ENCODE measurements around the gene CDH11.

The CDH11 gene

DNA sequence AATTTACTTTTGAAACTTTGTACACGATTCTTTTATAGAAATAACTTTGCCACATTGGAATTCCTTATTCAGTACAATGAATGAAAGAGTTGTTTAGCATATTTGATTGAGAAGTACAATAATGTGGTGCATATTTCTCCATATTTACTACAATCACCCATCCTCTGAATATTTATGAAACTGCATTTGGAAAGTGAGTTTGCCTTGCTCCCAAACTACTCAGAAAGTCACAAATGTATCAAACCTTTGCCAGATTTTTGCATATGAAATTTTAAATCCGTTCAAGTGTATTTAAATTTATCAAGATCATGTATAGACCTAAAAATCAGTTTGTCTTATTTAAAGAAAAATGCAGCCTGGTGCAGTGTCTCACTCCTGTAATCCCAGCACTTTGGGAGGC lies 148.7 kb downstream of the CDH11 start:
- no peak for DNase-seq

DNA sequence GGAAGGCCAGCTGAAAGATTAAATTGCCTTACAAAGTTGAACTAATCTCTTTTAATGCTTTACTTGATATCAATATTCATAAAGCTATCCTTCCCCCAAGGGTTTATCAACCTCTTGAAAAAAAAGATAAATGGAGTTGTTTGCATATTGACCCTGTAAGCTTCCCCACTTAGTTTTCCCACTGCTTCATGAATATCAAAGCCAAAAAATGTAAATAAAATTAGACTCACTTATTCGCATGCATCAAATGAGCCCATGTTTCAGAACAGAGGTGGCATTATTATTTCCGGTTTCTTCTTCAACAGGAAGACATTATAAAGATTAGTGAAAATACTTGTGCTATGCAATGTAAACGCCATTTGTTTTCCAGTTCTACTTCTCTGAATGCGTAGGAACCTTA lies 150.7 kb downstream of the CDH11 start:
- no peak for DNase-seq

DNA sequence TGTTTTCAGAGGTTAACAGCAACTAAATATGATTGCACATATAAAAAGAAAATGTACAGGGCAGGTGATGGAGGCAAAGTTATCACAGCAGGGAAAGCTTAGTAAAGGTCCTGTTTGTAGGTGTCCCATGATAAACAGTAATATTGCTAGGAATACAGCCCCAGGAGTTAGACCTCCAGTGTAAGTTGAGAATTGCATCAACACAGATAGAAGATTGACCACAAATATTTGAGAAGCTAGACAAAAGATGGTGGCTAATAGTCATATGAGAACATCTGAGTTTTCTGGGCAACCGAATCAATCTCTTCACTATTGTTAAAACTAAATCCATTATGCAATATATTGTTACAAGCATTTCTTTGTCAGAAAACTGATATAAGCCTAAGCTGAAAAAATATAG lies 152.6 kb downstream of the CDH11 start:
- DNase-seq: no peak

DNA sequence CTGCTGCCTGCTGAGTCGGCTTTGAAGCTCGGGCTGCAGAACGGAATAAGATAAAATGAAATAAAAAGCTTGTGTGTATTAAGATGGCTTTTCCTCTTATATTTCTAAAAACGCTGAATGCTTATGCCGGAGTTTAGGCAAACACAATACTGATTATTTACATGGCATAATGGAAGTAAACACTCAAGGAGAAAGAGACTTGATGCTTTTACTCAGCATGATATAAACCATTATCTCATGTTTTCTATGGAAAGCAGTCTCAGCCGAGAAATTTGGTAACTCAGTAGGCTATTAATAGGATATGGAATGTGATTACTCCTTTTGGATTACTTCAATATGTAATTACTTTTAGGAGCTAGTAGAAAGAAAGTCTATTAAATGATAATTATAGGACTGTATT lies 153.3 kb downstream of the CDH11 start:
- DNase-seq: no peak

DNA sequence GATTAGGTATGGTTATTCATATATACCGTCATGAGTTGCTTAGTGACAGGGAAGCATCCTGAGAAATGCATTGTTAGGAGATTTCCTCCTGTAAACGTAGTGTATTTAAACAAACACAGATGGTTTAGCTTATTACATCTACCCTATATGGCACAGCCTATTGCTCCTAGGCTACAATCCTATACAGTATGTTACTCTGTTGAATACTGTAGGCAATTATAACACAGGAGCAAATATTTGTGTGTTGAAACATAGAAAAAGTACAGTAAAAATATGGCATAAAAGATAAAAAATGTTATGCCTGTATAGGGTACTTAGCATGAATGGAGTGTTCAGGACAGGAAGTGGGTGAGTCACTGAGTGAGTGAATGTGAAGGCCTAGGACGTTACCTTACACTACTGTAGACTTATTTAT lies 157.7 kb downstream of the CDH11 start:
- DNase-seq: no peak

DNA sequence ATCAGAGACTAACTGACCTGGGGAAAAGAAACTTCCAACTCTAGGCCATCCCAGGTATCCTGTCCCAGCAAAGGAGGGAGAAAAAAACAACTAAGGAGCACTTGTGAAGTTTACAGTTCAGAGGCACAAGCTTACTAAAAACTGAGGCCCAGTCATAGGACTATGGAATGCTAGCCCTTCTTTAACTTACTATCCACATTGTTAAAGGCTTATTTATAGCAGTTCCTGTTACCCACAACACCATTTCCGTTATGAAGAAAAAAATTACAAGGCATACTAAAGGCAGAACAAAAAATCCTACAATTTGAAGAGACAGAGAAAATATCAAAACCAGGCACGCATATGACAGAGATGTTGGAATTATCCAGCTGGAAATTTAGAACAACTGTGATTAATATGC lies 159.1 kb downstream of the CDH11 start:
- no peak for DNase-seq

DNA sequence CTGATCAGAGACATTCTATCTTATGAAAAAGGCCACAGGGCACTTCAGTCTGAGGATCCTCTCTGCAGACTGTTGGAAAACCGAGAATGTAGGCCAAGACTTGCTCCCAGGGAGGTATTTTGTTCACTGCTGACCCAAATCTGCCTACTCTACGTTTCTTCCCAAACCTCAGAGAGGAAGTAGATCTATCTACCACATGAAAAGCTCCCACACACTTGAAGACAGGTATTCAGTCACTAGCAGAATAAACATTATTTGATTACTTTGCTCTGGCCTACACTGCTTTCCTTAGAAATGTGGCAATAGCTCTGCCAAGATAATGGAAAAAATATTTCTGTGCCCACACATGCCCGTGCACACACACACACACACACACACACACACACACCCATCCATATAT lies 164.6 kb downstream of the CDH11 start:
- no peak for DNase-seq

DNA sequence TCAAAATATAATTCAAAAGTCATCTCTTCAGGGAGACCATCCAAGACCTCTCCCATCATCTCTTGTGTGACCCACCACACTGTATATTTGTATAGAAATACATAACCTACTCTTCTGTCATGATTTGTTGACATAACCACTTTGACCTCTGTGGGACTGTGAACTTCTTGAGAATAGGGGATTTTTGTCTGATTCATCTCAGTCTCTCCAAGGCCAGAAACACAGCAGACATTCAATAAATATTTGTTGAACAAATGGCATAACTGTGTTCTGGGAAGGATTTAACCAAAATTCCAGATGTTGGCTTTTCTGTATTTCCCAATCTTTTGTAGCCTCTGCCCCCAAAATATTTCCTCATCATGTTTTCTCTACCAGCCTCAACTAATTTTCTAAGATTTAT lies 169.7 kb downstream of the CDH11 start:
- no peak for DNase-seq

DNA sequence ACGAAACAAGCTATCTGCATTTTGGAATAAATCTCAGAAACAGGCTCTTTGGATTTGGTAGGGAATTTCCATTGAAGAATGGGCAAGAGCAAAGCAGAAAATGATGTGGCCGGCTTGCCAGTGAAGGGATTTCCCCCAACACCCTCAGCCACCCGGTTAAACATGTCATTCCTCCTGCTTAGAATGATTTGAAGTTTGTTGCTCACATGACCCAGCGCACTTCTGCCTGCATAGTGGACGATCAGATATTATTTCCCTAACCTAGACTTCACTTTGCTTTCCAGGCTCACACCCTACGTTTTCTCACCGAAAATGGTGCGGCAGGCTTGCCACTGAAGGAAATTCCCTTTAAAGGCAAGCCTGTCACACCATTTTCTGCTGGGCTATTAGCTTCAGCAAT lies 170.7 kb downstream of the CDH11 start:
- no peak for DNase-seq

DNA sequence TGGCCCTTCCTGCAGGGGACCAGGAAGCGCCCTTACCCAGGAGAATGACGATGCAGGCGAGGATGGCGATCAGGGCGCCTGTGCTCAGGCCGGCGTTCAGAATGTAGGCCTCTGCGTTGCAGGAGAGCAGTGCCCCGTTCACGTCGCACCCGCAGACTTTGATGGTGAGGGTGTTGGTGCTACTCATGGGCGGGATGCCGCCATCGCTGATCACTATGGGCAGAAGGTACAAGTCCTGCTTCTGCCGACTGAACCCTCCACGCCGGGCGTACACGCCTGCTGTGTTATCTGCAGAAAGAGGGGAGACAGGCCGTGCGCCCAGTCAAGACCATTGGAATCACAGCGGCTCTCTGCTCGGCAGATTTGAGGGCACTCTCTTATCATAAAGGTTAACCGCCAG lies 171.1 kb downstream of the CDH11 start:
- no peak for DNase-seq

DNA sequence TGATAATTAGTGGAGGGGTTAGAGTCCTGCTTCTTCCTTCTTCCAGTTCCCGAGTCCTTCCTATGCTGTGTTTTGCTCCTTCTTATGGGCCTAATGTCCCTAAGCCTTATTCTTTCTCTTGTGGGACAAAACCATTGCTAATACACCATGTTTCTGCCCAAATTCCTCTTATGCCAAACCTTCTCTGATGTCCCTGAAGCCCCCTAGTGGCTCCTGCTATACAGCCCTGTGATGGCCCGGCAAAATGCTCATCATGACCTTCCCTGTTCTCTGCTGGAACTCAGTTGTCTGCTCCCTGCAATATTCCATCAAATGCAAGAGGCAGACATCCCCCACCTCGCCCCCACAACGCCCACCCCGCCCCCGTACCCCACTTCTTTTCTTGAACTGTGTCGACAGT lies 171.6 kb downstream of the CDH11 start:
- no peak for DNase-seq

DNA sequence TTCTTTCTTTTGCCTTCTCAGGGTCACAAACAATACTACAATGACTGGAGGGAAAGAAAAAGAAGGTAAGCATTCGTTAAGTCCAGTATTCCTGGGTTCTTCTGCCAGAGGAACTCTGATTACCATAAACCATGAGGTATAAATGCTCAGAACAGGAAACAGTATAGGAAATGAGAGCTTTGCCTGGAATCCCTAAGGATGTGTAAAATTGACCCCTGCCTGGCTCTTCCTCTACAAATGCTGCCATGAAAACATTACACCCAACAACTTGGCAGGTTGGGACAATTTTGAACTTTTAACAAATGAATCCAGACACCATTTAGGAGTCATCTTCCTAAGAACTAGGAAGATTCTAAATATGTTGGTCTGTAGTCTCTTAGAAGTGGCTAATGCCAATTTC lies 173.8 kb downstream of the CDH11 start:
- DNase-seq: no peak

DNA sequence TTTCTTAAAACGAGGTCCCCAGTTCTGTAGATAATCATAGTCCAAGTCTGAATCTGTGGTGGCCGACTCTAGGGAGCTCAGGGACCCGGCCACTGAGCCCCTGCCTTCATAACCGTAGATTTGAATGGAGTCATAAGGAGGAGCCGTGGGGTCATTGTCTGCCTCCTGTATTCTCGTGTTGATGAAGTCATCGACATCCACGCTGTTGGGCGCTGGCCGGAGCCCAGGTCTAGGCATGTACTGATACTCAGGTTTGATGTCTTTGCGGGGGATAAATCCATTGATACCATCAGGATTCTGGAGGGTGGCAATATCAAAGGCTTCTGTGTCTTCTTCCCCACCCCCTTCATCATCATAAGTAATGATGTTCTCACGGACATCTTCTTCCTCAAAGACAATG lies 174.2 kb downstream of the CDH11 start:
- no peak for DNase-seq

DNA sequence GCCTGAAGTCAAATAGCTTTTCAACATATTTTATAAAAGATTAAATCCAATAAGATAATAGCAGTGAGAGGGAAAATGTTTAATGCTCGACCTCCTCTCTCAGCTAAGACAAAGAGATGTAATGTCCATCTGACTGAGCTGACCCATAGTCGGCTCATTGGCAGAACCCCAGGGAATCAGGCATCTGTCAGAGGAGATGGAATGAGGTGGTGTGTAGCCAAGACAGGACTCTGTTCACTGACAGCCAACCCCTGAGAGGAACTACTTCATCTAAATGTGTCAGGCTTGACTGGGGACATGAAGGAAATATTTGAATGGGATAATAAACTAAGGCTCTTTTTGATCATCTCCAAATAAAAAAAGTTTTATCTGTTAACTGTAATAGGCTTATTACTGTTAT lies 188.0 kb downstream of the CDH11 start:
- no peak for DNase-seq

DNA sequence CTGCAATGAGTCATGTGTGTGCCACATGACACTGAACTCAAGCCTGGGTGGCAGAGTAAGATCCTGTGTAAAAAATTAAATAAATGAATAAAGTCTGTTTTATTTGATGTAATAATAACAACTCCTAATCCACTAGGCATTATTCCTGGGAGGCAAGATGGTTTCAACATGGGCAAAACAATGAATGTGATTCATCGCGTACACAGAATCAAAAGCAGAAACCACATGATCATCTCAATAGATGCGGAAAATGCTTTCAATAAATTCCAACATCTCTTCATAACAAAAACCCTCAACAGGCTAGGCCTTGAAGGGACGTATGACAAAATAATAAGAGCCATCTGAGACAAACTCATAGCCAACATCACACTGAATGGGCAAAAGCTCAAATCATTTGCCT lies 195.4 kb downstream of the CDH11 start:
- no peak for DNase-seq

DNA sequence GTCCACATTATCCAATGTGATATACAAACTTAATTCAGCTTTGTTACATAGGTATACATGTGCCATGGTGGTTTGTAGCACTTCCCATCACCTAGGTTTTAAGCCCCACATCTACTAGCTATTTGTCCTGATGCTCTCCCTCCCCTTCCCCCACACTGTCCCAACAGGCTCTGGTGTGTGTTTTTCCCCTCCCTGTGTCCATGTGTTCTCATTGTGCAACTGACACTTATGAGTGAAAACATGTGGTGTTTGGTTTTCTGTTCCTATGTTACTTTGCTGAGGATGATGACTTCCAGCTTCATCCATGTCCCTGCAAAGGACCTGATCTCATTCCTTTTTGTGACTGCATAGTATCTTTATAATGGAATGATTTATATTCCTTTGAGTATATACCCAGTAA lies 196.7 kb downstream of the CDH11 start:
- no peak for DNase-seq

DNA sequence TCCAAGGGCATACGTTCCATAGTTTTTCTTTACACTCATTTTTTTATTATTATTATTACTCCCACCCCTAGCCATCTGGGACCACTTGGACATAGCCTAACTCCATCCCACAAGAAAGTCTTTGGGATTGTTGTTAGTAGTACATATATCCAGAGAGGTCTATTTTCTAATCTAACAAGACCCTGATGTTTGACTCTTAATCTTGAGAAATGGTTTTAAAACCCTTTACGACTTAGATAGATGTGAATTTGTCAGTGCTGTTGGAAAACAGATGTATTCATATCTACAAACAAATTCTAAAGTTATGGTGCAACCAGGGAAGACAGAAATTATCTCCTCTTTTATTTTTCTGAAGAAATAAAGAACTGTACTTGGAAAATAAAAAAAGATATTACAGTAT lies 197.8 kb downstream of the CDH11 start:
- no peak for DNase-seq

DNA sequence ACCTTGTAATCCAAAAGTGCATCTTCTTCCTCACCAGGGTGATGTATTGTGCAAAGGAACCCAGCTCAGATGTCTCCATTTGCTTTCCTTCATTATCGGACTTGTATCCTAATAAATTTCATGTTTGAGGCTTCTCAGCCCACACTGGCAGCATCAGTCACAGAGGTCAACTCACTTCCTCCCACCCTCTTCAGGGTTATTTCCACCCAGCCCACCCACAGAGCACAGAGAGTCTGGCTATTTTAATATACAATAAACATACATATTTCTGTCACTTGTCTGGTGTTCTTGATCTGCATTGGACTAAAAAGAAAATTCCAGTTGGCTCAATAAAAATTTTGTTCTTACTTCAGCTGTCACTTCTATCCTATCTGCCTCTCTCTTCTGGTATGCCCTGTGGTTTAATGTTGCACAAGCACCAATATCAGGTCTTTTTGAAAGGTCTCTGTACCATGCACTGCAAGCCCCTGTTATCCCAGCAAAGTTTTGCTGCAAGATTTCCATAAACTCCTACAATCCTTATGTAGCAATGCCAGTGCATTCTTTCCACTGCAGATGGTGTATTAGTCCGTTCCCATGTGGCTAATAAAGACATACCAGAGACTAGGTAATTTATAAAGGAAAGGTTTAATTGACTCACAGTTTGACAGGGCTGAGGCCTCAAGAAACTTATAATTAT lies 201.8 kb downstream of the CDH11 start:
- no peak for DNase-seq

DNA sequence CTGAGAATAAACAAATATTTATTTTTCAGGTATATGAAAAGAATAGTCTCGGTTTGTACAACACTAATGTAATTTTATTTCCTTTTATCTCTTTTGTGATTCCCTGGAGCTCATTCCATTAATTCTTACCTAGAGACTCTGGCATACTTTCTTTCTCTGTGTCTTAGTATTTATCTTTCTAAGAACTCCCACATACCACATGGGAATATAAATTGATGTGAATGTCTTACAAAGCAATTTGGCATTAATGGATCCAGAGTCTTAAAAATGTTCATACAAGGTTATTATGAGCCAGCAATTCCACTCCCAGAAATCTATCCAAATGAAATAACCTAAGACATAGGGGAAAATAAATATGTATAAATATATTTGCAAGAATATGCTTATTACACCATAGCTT lies 202.7 kb downstream of the CDH11 start:
- DNase-seq: no peak

DNA sequence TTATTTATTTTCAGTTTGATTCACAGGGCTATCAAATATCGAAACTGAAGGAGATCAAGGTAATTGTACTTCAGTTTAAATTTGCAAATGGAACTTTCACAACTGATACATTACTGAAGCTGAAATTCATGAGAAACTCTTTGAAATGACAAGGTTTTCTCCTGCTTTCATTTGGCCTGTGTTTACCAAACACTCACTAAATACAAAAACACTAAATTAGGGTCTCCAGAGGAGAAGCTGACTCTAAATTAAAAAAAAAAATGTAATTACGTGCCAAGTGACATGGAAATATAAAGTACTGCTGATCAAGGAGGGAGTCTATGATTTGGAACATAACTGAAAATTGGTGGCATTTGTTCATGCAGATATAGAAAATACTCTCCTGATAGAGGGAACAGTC lies 205.8 kb downstream of the CDH11 start:
- no peak for DNase-seq

DNA sequence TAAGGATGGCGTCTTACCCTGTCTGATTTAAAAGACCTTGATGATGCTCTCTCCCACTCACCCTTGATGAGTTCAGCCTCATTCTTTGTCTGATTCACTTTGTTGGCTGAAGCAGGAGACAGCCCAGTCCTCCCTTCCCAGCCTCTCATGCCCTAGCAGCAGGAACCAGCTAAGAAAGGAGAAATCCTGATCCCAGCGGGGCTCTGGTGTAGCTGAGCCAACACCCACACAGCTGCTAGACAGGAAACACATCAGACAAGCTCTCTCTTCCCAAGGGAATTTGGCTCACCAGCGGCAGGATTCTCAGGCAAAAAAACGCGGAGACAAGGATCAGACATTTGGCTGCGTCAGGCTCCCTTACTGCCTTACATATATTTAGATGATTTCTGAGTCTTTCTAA lies 211.5 kb downstream of the CDH11 start:
- DNase-seq: no peak

DNA sequence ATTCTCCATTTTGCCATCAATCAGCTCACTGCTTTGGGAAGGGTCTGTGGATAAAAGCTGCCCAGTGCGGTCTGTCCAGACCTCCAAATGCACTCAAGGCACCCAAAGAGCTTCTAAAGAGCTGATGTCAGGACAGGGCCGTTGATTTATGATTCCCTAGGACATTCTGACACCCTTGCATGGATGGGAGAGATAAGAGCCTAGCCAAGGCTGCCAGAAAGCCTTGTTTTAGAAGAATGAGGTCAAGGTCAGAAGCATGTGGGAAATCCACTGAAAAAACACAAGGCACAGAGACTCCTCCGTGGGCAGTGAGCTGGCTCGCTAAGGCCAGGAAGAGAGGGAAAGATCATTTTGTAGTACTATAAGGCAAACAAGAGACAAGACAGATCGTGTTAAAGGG lies 214.0 kb downstream of the CDH11 start:
- DNase-seq: no peak

DNA sequence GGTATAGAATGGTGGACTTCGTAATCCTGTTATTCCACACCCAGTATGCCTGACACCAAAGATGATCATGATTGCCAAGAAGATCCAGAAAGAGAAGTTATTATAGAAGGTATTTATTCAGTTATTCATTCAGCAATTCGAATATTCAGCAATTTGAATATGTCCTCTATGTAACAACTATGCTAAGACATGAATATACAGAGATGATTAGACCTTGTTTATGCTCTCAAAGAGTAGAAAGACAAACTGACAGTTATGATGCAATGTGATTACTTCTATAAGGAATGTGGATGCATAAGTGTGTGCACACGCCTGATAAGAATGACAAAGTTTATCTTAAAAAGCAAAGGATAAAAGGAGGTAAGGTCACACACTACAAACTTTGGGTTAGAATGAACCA lies 218.1 kb downstream of the CDH11 start:
- no peak for DNase-seq

DNA sequence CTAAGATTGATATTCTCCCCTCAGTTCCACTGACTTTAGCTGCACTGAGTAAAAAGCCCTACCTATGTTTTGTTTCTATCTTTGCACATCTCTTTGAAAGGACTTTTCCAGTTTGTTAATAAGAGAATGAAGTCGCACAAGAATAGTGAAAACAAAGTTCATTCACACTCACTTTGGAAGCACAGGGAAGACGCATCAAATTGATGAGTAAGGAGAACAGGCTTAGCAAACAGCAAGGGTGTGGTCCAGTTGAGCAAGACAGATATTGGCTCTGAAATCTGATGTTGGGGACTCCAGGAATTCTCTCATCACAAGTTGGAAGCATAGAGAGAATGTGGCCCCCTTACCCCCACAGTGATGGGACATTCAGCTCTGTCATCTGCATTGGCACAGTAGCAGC lies 221.3 kb downstream of the CDH11 start:
- no peak for DNase-seq

DNA sequence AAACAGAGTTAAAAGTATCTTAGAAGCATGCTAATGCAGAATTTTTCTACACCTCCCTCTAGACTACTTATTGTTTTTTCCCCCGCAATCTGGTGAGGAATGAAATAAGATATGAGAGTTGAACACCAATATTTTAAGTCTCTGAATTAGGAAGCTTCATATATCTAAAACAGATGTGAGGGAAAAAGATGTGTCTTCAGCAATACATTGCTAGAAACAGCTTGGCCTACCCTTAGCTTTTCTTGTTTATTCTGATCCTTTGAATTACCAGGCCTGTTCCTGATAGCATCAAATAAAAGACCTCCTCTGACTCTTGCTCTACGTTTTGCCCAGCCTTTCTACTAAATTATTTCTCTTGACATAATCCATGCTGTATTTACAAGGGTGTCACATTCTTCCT lies 221.8 kb downstream of the CDH11 start:
- DNase-seq: no peak

DNA sequence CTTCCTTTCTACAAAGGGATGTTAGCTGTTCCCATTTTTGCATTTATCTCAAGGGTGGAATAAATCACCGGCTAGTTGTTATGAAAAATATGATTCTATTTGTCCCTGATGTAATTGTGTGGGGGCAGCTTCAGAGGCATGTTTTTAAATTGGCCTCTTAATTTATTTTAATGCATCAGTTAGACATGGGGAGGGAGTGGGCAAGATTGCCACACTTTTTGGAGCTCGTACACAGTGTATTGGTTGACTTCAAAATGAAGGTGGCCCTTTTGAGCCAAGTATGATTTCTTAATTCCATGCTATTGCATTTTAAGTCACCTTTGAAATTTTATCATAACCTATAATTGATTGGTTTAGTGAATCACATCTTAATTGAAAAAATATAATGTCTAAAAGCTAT lies 223.7 kb downstream of the CDH11 start:
- no peak for DNase-seq

All from effector CD8-positive, alpha-beta T cell (primary cell).